Smooth muscle cell (in vitro differentiated cells): ENCODE measurements around the gene CLN6. TPM values are rescaled to one million over a fixed set of nuclear protein-coding genes. Genes with fewer than 3 reads are reported as not detected.
"Not testable (repeated sequence)": the region's sequence is repeated elsewhere in the genome, so short reads cannot be mapped to it uniquely, and the experiment has no call there.

ENCODE experiments used
- DNase-seq: peaks from one replicate; lab custom pipeline; 2025; ENCODE audit not compliant: unreplicated experiment; lab: John Stamatoyannopoulos, UW
- H2AFZ ChIP-seq: fragments of 200-600 bp; sonication (generic); 2 replicates; pipeline ENCODE4 v1.6.0; 2016; ENCODE audit warnings: antibody characterized with exemption, low read depth, mild to moderate bottlenecking
- H3F3A ChIP-seq: fragments of 200-600 bp; sonication (generic); 2 replicates; pipeline ENCODE4 v1.6.0; 2017; ENCODE audit warnings: antibody characterized with exemption, low read depth
- H3K27ac ChIP-seq: fragments of 200-600 bp; sonication (generic); 2 replicates; pipeline ENCODE4 v1.5.1; 2016; ENCODE audit warnings: low read depth, mild to moderate bottlenecking
- H3K27me3 ChIP-seq: fragments of 200-600 bp; sonication (generic); 2 replicates; pipeline ENCODE4 v1.6.1; 2016; ENCODE audit warnings: low read depth, mild to moderate bottlenecking
- H3K36me3 ChIP-seq: fragments of 200-600 bp; sonication (generic); 2 replicates; pipeline ENCODE4 v1.5.1; 2016; ENCODE audit warnings: low read depth
- H3K4me1 ChIP-seq: fragments of 200-600 bp; sonication (generic); 2 replicates; pipeline ENCODE4 v1.5.1; 2016; ENCODE audit warnings: low read depth
- H3K4me2 ChIP-seq: fragments of 200-600 bp; sonication (generic); 2 replicates; pipeline ENCODE4 v1.6.0; 2016; ENCODE audit warnings: mild to moderate bottlenecking
- H3K4me3 ChIP-seq: fragments of 200-600 bp; sonication (generic); 2 replicates; pipeline ENCODE4 v1.5.1; 2016; ENCODE audit warnings: mild to moderate bottlenecking
- H3K79me2 ChIP-seq: fragments of 200-600 bp; sonication (generic); 2 replicates; pipeline ENCODE4 v1.6.0; 2016; ENCODE audit warnings: low read depth, mild to moderate bottlenecking
- H3K9ac ChIP-seq: fragments of 200-600 bp; sonication (generic); 2 replicates; pipeline ENCODE4 v1.6.0; 2016; ENCODE audit warnings: low read depth
- H3K9me3 ChIP-seq: fragments of 200-600 bp; sonication (generic); replicated peaks from 2 replicates; pipeline ENCODE4 v1.5.1; 2016; ENCODE audit warnings: low read depth
- H4K20me1 ChIP-seq: fragments of 200-600 bp; sonication (generic); 2 replicates; pipeline ENCODE4 v1.6.0; 2016; ENCODE audit warnings: low read depth
- CTCF ChIP-seq: fragments of 200-600 bp; sonication (generic); IDR thresholded peaks from 2 replicates; pipeline ENCODE4 v1.5.1; 2017; ENCODE audit warnings: borderline replicate concordance, mild to moderate bottlenecking, antibody characterized with exemption; ENCODE audit not compliant: insufficient read depth, poor library complexity, severe bottlenecking
- WGBS: methylation state at CpG from one replicate; pipeline ENCODE4 v1.1.7; 2016; ENCODE audit warnings: low lambda C conversion rate; 5-methylcytosine and 5-hydroxymethylcytosine counted together
- polyA plus RNA-seq: library from polyadenylated mRNA; unstranded; fragments of >200 nt; fragmentation: Nextera tagmentation; extraction: Ambion mirVana; gene quantifications from 2 replicates; pipeline ENCODE4 v1.2.1, GENCODE V29; 2016
- total RNA-seq: library from RNA; depleted of rRNA; stranded (reverse); fragments of >200 nt; gene quantifications from 2 replicates; pipeline ENCODE4 v1.2.3, GENCODE V29; 2014

The CLN6 gene
- total and polyA plus RNA-seq, 2 experiments from 2014 or later = 2.5 to 15.2 TPM

GRCh38 chr15:68235022-68235421 is 5.5 kb upstream of the CLN6 start:
- H3K4me3 ChIP-seq = no peak overlapping the region
- H2AFZ ChIP-seq = no peak overlapping the region
- 78% methylated on average over 4 of the region's 4 CpGs for WGBS
- H3K36me3 ChIP-seq = no peaks in the 10 kb centered on the region
- H4K20me1 ChIP-seq = no peaks in the 10 kb centered on the region
- peaks cover 10% of the 10 kb centered on the region for H3K4me1 ChIP-seq
- H3K79me2 ChIP-seq = no peaks in the 10 kb centered on the region
- no peaks in the 10 kb centered on the region for H3F3A ChIP-seq
- no peak for DNase-seq
- no peak for TF ChIP-seq CTCF
- H3K9ac ChIP-seq = no peak overlapping the region
- H3K4me2 ChIP-seq = no peak overlapping the region
- H3K9me3 ChIP-seq = no peaks in the 10 kb centered on the region
- no peak overlapping the region for H3K27ac ChIP-seq
- H3K27me3 ChIP-seq = no peaks in the 10 kb centered on the region

- not testable (repeated sequence) for DNase-seq, H3K9me3 ChIP-seq, H3K36me3 ChIP-seq, H4K20me1 ChIP-seq, H3K79me2 ChIP-seq, H3F3A ChIP-seq, H3K4me3 ChIP-seq, H3K4me2 ChIP-seq, H2AFZ ChIP-seq, H3K27me3 ChIP-seq, H3K27ac ChIP-seq, H3K9ac ChIP-seq
- WGBS = 84% methylated on average over 9 of the region's 9 CpGs
- peaks cover 12% of the 10 kb centered on the region for H3K4me1 ChIP-seq
Observed at GRCh38 chr15:68234520-68234919, 5.0 kb upstream of the CLN6 start.

GRCh38 chr15:68234060-68234459 is 4.5 kb upstream of the CLN6 start:
- DNase-seq = no peak
- Histone ChIP-seq H3K4me3 (no peak overlapping the region), H2AFZ (no peak overlapping the region), H3K4me1 (peaks cover 12% of the 10 kb centered on the region), H3F3A (no peaks in the 10 kb centered on the region), H3K27ac (no peak overlapping the region), H3K36me3 (no peaks in the 10 kb centered on the region), H3K9ac (no peak overlapping the region), H3K9me3 (no peaks in the 10 kb centered on the region), H3K4me2 (no peak overlapping the region), H3K27me3 (no peaks in the 10 kb centered on the region), H3K79me2 (peaks cover 4% of the 10 kb centered on the region), H4K20me1 (no peaks in the 10 kb centered on the region)
- no peak for TF ChIP-seq CTCF
- 39% methylated on average over 6 of the region's 6 CpGs for WGBS

GRCh38 chr15:68232937-68233336 is 3.4 kb upstream of the CLN6 start:
- no peak for DNase-seq
- H4K20me1 ChIP-seq = peaks cover 9% of the 10 kb centered on the region
- H3K4me1 ChIP-seq = peaks cover 21% of the 10 kb centered on the region
- H3K79me2 ChIP-seq = peaks cover 15% of the 10 kb centered on the region
- H3K27me3 ChIP-seq = no peaks in the 10 kb centered on the region
- H3F3A ChIP-seq = no peaks in the 10 kb centered on the region
- no peak overlapping the region for H3K4me3 ChIP-seq
- 94% methylated on average over 6 of the region's 6 CpGs for WGBS
- no peak overlapping the region for H3K27ac ChIP-seq
- TF ChIP-seq CTCF = no peak
- no peak overlapping the region for H3K4me2 ChIP-seq
- H3K9ac ChIP-seq = no peak overlapping the region
- no peaks in the 10 kb centered on the region for H3K36me3 ChIP-seq
- no peaks in the 10 kb centered on the region for H3K9me3 ChIP-seq
- no peak overlapping the region for H2AFZ ChIP-seq
